Transverse colon (tissue), 4 donors: ENCODE measurements around the gene DLG4. TPM values are rescaled to one million over a fixed set of nuclear protein-coding genes. Genes with fewer than 3 reads are reported as not detected.
A peak's percentile ranks its signal among the peaks of the same experiment; 100 is the strongest.

Experiments
- DNase-seq: peaks from one replicate; pipeline ENCODE4 v3.0.0-alpha.2; 2019
- H3K27ac ChIP-seq, 4 donors: fragments of 200-600 bp; sonication (generic); 2 replicates each; pipeline ENCODE4 v1.5.1; 2016 to 2018; ENCODE audit warnings: inconsistent platforms in 4 of 4
- H3K27me3 ChIP-seq: fragments of 200-600 bp; sonication (generic); 2 replicates; pipeline ENCODE4 v1.5.1; 2017; ENCODE audit warnings: inconsistent platforms
- H3K36me3 ChIP-seq, 4 donors: fragments of 200-600 bp; sonication (generic); 2 replicates each; pipeline ENCODE4 v1.5.1; 2017 to 2019; ENCODE audit warnings: inconsistent platforms in 4 of 4
- H3K4me1 ChIP-seq, 4 donors: fragments of 200-600 bp; sonication (generic); 2 replicates each; pipeline ENCODE4 v1.5.1; 2017 to 2020; ENCODE audit warnings: inconsistent platforms in 4 of 4
- H3K4me3 ChIP-seq, 4 donors: fragments of 200-600 bp; sonication (generic); 1 replicate in 1 of 4; 2 replicates in 3 of 4; pipeline versions ENCODE4 v1.5.1 to v1.6.1; 2017 to 2019; ENCODE audit warnings: inconsistent platforms in 4 of 4
- H3K9me3 ChIP-seq, 2 donors: fragments of 200-600 bp; sonication (generic); 2 replicates each; pipeline ENCODE4 v1.5.1; 2017 to 2019; ENCODE audit warnings: inconsistent platforms in 2 of 2
- EP300 ChIP-seq: sonication (generic); formaldehyde crosslinking; IDR thresholded peaks from one replicate; pipeline ENCODE4 v1.6.1; 2017; ENCODE audit warnings: antibody characterized with exemption, low read depth
- POLR2A ChIP-seq: fragments of 450-650 bp; IDR thresholded peaks from one replicate; pipeline ENCODE4 v1.6.1; 2016; ENCODE audit warnings: antibody characterized with exemption, mild to moderate bottlenecking, moderate library complexity
- POLR2AphosphoS5 ChIP-seq, 3 donors: sonication (generic); formaldehyde crosslinking; IDR thresholded peaks; one replicate each; pipeline ENCODE4 v1.6.1; 2016; ENCODE audit warnings: antibody characterized with exemption in 3 of 3
- WGBS, 2 donors: methylation state at CpG; one replicate each; pipeline ENCODE4 v1.1.5; 2018; ENCODE audit warnings: low coverage in 1 of 2; 5-methylcytosine and 5-hydroxymethylcytosine counted together
- in situ Hi-C, 4 donors: fragments of 200-750 bp; cut with MboI; loops; one replicate each; pipeline versions ENCODE4 v1.15.0 to v1.15.1; 2017; ENCODE audit warnings: low sequenced_read_pairs in 3 of 4, low pct_ligation_motif_present in 1 of 4, low pct_unique_long_range_greater_than_20kb in 1 of 4
- intact Hi-C: fragments of 100-400 bp; cut with DNase I; formaldehyde crosslinking; loops from one replicate; pipeline ENCODE4 v1.15.1; 2023; ENCODE audit warnings: low total_unique reads
- total RNA-seq, 4 donors: library from RNA; depleted of rRNA; stranded (reverse); fragments of >200 nt; gene quantifications; one replicate each; pipeline ENCODE4 v1.1.0, GENCODE V29; 2016
- TF ChIP-seq, protein P1 (sequence below), 5 experiments: fragments of 200-600 bp in 3 of 5; fragments of 450-650 bp in 2 of 5; sonication (generic) in 3 of 5; IDR thresholded peaks; 1 replicate in 2 of 5; 2 replicates in 3 of 5; pipeline ENCODE4 v1.5.1; 2016 to 2017; ENCODE audit warnings: antibody characterized with exemption in 5 of 5, inconsistent platforms in 3 of 5, mild to moderate bottlenecking in 2 of 5, moderate library complexity in 1 of 5

DLG4 gene
- total RNA-seq, 4 donors from 2014 or later = 2.4 to 15.7 (median 6.1) TPM

DNA sequence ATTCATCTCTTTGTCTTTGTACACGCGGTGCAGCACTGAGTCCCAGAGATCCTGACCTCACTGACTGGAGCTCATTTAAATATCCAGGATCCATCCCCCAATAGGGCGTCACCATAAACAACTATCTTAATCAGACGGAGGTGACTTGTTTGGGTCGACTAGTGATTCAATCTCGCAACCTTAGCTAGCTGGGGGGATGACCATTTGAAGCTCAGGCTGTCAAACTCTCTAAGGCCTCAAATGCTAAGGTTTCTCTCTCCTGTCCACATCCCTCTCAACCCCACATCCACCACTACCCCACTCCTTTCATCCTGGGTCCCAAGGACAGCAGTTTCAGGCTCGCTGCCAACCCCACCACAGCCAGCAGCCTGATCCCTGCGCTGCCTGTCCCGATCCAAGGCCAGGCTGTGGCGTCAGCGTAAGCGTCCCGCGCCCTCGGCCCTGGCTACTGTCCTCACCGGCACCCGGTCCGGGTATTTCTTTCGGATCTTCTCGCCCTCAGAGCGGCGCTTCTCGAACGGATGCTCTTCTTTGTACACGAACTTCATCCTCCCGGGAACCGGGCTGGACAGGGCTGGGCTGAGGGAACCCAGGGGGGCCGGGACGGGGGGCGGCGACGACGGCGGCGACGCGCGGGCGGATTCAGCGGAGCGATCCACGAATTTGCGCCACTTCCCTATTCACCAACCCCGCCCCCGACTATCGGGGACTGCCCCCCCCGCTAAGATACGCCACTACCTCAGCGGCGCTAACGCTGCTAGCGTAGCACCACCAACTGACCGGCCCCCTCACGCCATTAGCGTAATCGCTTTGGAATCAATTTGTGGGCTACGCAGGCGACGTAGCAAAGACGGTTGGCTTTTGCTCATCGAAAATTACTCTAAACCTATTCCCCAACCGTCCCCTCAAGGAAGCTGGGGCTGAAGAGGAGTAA lies 22.4 kb upstream of the DLG4 start, which contains the start of gene GABARAP:
GABARAP (minus strand) TSS at position 667 of the 934 bp plus-strand sequence; CDS start at position 548, 119 bp downstream.
- TF ChIP-seq EP300 = no peak
- TF ChIP-seq, protein P1, sequence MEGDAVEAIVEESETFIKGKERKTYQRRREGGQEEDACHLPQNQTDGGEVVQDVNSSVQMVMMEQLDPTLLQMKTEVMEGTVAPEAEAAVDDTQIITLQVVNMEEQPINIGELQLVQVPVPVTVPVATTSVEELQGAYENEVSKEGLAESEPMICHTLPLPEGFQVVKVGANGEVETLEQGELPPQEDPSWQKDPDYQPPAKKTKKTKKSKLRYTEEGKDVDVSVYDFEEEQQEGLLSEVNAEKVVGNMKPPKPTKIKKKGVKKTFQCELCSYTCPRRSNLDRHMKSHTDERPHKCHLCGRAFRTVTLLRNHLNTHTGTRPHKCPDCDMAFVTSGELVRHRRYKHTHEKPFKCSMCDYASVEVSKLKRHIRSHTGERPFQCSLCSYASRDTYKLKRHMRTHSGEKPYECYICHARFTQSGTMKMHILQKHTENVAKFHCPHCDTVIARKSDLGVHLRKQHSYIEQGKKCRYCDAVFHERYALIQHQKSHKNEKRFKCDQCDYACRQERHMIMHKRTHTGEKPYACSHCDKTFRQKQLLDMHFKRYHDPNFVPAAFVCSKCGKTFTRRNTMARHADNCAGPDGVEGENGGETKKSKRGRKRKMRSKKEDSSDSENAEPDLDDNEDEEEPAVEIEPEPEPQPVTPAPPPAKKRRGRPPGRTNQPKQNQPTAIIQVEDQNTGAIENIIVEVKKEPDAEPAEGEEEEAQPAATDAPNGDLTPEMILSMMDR (IDR thresholded peaks at IDR 0.05) = no peak
- peak; percentile 73 for TF ChIP-seq POLR2A
- peak in 2 of 3 donors; percentile 65 to 72 for TF ChIP-seq POLR2AphosphoS5 (IDR thresholded peaks at IDR 0.05)
- peak within 1 kb of the TSS; percentile 64 to 95 (median 82) for H3K4me3 ChIP-seq
- intact Hi-C loops (loop anchor here (5.0 kb wide), 1 partner anchor 600 kb away; no protein-coding TSS in a partner anchor), in situ Hi-C loops (loop anchor here in 1 of 4 donors (25.0 kb wide), 1 partner anchor 895 kb away; no protein-coding TSS in a partner anchor)
- peaks cover 23 to 35% (median 32%) of the 10 kb centered on the region in 4 donors for H3K4me1 ChIP-seq
- H3K9me3 ChIP-seq = no peaks in the 10 kb centered on the region
- no peaks in the 10 kb centered on the region for H3K27me3 ChIP-seq
- peaks cover 0 to 35% (median 17%) of the 10 kb centered on the region in 4 donors for H3K36me3 ChIP-seq
- 0 to 2% methylated on average over 6 to 57 of the region's 62 CpGs for WGBS, 2 donors
- DNase-seq = peak; percentile 96
- H3K27ac ChIP-seq = peak within 1 kb of the TSS; percentile 91 to 99 (median 98)

DNA sequence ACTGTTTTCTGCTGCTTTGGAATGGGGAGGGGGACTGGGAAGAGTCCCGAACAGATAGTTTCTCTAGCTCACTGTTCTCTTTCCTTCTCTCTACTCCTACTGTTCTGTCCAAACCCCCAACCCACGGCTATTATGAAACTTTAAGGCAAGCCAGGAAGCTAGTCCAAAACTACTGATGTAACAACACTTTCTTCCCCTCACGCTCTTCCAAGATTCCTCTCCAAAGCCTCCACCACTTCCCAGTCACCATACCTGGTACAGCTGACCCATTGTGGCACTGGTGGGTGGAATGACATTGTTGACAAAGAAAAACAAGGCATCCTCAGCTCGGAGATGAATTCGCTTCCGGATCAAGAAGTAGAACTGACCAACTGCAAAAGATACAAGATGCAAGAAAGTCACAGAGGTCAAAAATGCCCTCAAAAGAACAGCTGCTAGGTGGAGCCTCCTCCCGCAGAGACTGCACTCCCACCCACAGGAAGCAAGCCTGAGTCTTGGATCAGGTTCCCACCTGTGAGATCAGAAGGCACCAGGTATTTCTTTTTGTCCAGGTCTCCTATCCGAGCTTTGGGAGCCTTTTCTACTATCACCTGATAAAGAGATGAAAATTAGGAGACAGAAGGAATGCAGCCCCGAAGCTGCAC lies 21.6 kb upstream of the DLG4 start:
- WGBS, 2 donors = 25 to 58% methylated on average over 2 to 9 of the region's 9 CpGs
- Histone ChIP-seq H3K27me3 (no peaks in the 10 kb centered on the region), H3K9me3 (no peaks in the 10 kb centered on the region), H3K36me3 (peaks cover 0 to 28% (median 14%) of the 10 kb centered on the region in 4 donors), H3K27ac (peak overlapping the region; percentile 91 to 99 (median 98)), H3K4me3 (peak overlapping the region; percentile 64 to 95 (median 82)), H3K4me1 (peaks cover 23 to 43% (median 33%) of the 10 kb centered on the region in 4 donors)
- TF ChIP-seq, protein P1 (IDR thresholded peaks at IDR 0.05) = no peak
- TF ChIP-seq POLR2A (no peak), EP300 (no peak), POLR2AphosphoS5 (IDR thresholded peaks at IDR 0.05) (no peak)
- intact Hi-C loops = loop anchor here (5.0 kb wide), 1 partner anchor 601 kb away; no protein-coding TSS in a partner anchor
- in situ Hi-C loops = loop anchor here in 1 of 4 donors (25.0 kb wide), 1 partner anchor 896 kb away; no protein-coding TSS in a partner anchor
- no peak for DNase-seq

GRCh38 chr17:7240375-7240774 lies 20.7 kb upstream of the DLG4 start:
- peaks cover 0 to 20% (median 10%) of the 10 kb centered on the region in 4 donors for H3K36me3 ChIP-seq
- H3K27me3 ChIP-seq = no peaks in the 10 kb centered on the region
- peak overlapping the region in 2 of 4 donors; percentile 64 to 95 for H3K4me3 ChIP-seq
- peaks cover 25 to 52% (median 37%) of the 10 kb centered on the region in 4 donors for H3K4me1 ChIP-seq
- no peaks in the 10 kb centered on the region for H3K9me3 ChIP-seq
- intact Hi-C loops (loop anchor here (5.0 kb wide), 1 partner anchor 602 kb away; no protein-coding TSS in a partner anchor), in situ Hi-C loops (loop anchor here in 1 of 4 donors (25.0 kb wide), 1 partner anchor 897 kb away; no protein-coding TSS in a partner anchor)
- 34 to 54% methylated on average over 3 to 4 of the region's 4 CpGs for WGBS, 2 donors
- H3K27ac ChIP-seq = peak overlapping the region; percentile 91 to 99 (median 98)
- DNase-seq = no peak
- no peak for TF ChIP-seq POLR2A
- no peak for TF ChIP-seq EP300
